GM21390 (cell line): ENCODE data around the gene FOXRED2.
"Not testable (repeated sequence)": the region's sequence is repeated elsewhere in the genome, so short reads cannot be mapped to it uniquely, and the experiment has no call there.

Experiments
- ATAC-seq: cut with Tn5 transposase; IDR thresholded peaks from one replicate; pipeline ENCODE4 v1.9.1; 2021; ENCODE audit not compliant: unreplicated experiment

Gene FOXRED2

GRCh38 chr22:36470162-36470993 is 36.5 kb downstream of the FOXRED2 start:
- no peak for ATAC-seq

GRCh38 chr22:36469094-36469710 is 37.6 kb downstream of the FOXRED2 start:
- ATAC-seq, result no peak

GRCh38 chr22:36467946-36468345 is 38.9 kb downstream of the FOXRED2 start:
- no peak for ATAC-seq

- ATAC-seq, result no peak
Observed at GRCh38 chr22:36467042-36467810, 39.6 kb downstream of the FOXRED2 start.

GRCh38 chr22:36466258-36466657 is 40.6 kb downstream of the FOXRED2 start:
- ATAC-seq, result no peak

- no peak for ATAC-seq
Observed at GRCh38 chr22:36465232-36466021, 41.4 kb downstream of the FOXRED2 start.

GRCh38 chr22:36464715-36465231 is 42.1 kb downstream of the FOXRED2 start:
- no peak for ATAC-seq

GRCh38 chr22:36463783-36464184 is 43.1 kb downstream of the FOXRED2 start:
- ATAC-seq, result no peak

GRCh38 chr22:36461665-36462649 is 44.9 kb downstream of the FOXRED2 start:
- ATAC-seq, result no peak

- ATAC-seq, result no peak
Observed at GRCh38 chr22:36460202-36460601, 46.6 kb downstream of the FOXRED2 start.

GRCh38 chr22:36457688-36458450 is 49.0 kb downstream of the FOXRED2 start:
- ATAC-seq, result no peak

GRCh38 chr22:36456464-36456845 is 50.4 kb downstream of the FOXRED2 start:
- no peak for ATAC-seq

GRCh38 chr22:36455571-36456463 is 51.0 kb downstream of the FOXRED2 start:
- ATAC-seq, result no peak

GRCh38 chr22:36454916-36455570 is 51.8 kb downstream of the FOXRED2 start:
- peak; percentile 59 for ATAC-seq

- no peak for ATAC-seq
Observed at GRCh38 chr22:36453855-36454378, 52.9 kb downstream of the FOXRED2 start.

- ATAC-seq, result not testable (repeated sequence)
Observed at GRCh38 chr22:36452978-36453607, 53.7 kb downstream of the FOXRED2 start.
